D341Med (cell line): Measurements from ENCODE around the gene SOAT1.
"Not testable (repeated sequence)": the region's sequence is repeated elsewhere in the genome, so short reads cannot be mapped to it uniquely, and the experiment has no call there.

Experiments
- DNase-seq: peaks from one replicate; pipeline ENCODE4 v3.0.0; 2012; ENCODE audit warnings: low spot score

Gene SOAT1

GRCh38 chr1:179293340-179294327 lies at the start of gene SOAT1:
TSS of gene SOAT1 (plus strand) at chr1:179293797. CDS start at chr1:179302685, 8,888 bp downstream.
- peak; percentile 100 for DNase-seq

GRCh38 chr1:179245426-179245825 lies 48.2 kb upstream of the SOAT1 start:
- DNase-seq, result not testable (repeated sequence)

GRCh38 chr1:179247923-179248322 lies 45.7 kb upstream of the SOAT1 start:
- no peak for DNase-seq

- peak; percentile 53 for DNase-seq
Measured at GRCh38 chr1:179251675-179252074, 41.9 kb upstream of the SOAT1 start.

GRCh38 chr1:179252606-179253005 lies 41.0 kb upstream of the SOAT1 start:
- DNase-seq, result no peak

GRCh38 chr1:179253286-179253972 lies 40.2 kb upstream of the SOAT1 start:
- no peak for DNase-seq

GRCh38 chr1:179262183-179262582 lies 31.4 kb upstream of the SOAT1 start:
- DNase-seq, result no peak

GRCh38 chr1:179263121-179263520 lies 30.5 kb upstream of the SOAT1 start:
- DNase-seq, result no peak

- DNase-seq, result no peak
Measured at GRCh38 chr1:179264507-179264906, 29.1 kb upstream of the SOAT1 start.

GRCh38 chr1:179269071-179269470 lies 24.5 kb upstream of the SOAT1 start:
- DNase-seq, result no peak

- not testable (repeated sequence) for DNase-seq
Measured at GRCh38 chr1:179274424-179274823, 19.2 kb upstream of the SOAT1 start.

GRCh38 chr1:179278920-179279319 lies 14.7 kb upstream of the SOAT1 start:
- no peak for DNase-seq

- no peak for DNase-seq
Measured at GRCh38 chr1:179283992-179284391, 9.6 kb upstream of the SOAT1 start.

GRCh38 chr1:179287946-179288345 lies 5.7 kb upstream of the SOAT1 start:
- no peak for DNase-seq

GRCh38 chr1:179288977-179289376 lies 4.6 kb upstream of the SOAT1 start:
- no peak for DNase-seq

GRCh38 chr1:179295164-179295755 lies 1.7 kb downstream of the SOAT1 start:
- no peak for DNase-seq

GRCh38 chr1:179296356-179297104 lies 2.9 kb downstream of the SOAT1 start:
- DNase-seq, result no peak

- no peak for DNase-seq
Measured at GRCh38 chr1:179297105-179297378, 3.4 kb downstream of the SOAT1 start.

- no peak for DNase-seq
Measured at GRCh38 chr1:179298952-179299351, 5.4 kb downstream of the SOAT1 start.

- DNase-seq, result no peak
Measured at GRCh38 chr1:179300112-179300511, 6.5 kb downstream of the SOAT1 start.

GRCh38 chr1:179302070-179302469 lies 8.5 kb downstream of the SOAT1 start:
- DNase-seq, result no peak

- DNase-seq, result no peak
Measured at GRCh38 chr1:179303200-179303785, 9.7 kb downstream of the SOAT1 start.
